Immature natural killer cell (primary cell): Measurements from ENCODE around the gene CIROP. TPM values are rescaled to one million over a fixed set of nuclear protein-coding genes. Genes with fewer than 3 reads are reported as not detected.

Experiments used
- DNase-seq, 3 donors: peaks; one replicate each; pipeline ENCODE4 v3.0.0; 2022; ENCODE audit warnings: mixed read lengths in 1 of 3
- H3K27ac Mint-ChIP-seq, 6 donors: one replicate each; pipeline ENCODE4 v1.8.0; 2020; ENCODE audit warnings: mixed read lengths in 6 of 6, mild to moderate bottlenecking in 5 of 6, inconsistent platforms in 4 of 6, moderate library complexity in 3 of 6
- H3K27me3 Mint-ChIP-seq, 3 donors: one replicate each; pipeline ENCODE4 v1.8.0; 2020 to 2021; ENCODE audit warnings: low read depth in 3 of 3, mild to moderate bottlenecking in 3 of 3, mixed read lengths in 3 of 3, moderate library complexity in 3 of 3, inconsistent platforms in 1 of 3
- H3K36me3 Mint-ChIP-seq, 3 donors: one replicate each; pipeline ENCODE4 v1.8.0; 2020; ENCODE audit warnings: mixed read lengths in 3 of 3, inconsistent platforms in 2 of 3, mild to moderate bottlenecking in 2 of 3
- H3K4me1 Mint-ChIP-seq, 2 donors: one replicate each; pipeline ENCODE4 v1.8.0; 2020; ENCODE audit warnings: inconsistent platforms in 2 of 2, mild to moderate bottlenecking in 2 of 2, mixed read lengths in 2 of 2, moderate library complexity in 1 of 2
- H3K4me3 Mint-ChIP-seq, 5 donors: one replicate each; pipeline ENCODE4 v1.8.0; 2020; ENCODE audit warnings: mild to moderate bottlenecking in 5 of 5, mixed read lengths in 5 of 5, inconsistent platforms in 3 of 5, moderate library complexity in 3 of 5
- H3K9me3 Mint-ChIP-seq, 6 donors: one replicate each; pipeline ENCODE4 v1.8.0; 2020; ENCODE audit warnings: mild to moderate bottlenecking in 6 of 6, mixed read lengths in 6 of 6, inconsistent platforms in 4 of 6, moderate library complexity in 3 of 6
- polyA plus RNA-seq, 3 donors: library from polyadenylated mRNA; unstranded; fragments of 300-500 nt; fragmentation: Illumina TruSeq; gene quantifications; one replicate each; pipeline ENCODE4 v1.2.3, GENCODE V29; 2021

Gene CIROP
- polyA plus RNA-seq, 3 donors from 2014 or later = not detected

DNA sequence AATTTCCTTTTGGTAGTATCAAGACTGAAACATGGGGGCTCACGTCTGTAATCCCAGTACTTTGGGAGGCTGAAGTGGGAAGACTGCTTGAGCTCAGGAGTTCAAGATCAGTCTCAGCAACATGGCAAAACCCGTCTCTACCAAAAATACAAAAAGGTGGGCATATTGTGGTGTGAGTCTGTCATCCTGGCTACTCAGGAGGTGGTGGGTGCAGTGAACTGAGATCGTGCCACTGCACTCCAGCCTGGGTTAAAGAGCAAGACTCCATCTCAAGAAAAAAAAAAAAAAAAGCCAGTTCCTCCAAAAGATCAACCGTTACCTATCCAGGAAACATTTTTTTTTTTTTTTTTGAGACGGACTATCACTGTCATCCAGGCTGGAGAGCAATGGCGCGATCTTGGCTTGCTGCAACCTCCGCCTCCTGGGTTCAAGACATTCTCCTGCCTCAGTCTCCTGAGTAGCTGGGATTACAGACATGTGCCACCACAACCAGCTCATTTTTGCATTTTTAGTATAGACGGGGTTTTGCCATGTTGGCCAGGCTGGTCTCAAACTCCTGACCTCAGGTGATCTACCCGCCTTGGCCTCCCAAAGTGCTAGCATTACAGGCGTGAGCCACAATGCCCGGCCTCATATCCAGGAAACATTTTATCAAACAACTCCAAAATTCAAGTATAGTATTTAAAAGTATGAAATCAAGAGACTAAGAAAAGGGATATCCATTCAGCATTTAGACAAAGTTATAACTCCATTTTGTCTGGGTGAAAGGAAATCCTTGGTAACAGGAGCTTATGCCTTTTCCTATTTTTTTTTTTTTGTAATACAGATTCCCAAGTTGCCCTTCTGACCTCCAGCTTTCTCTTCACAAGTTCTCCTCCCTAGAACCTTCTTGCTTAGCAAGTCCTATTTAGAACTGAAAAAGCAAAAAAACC is 13.2 kb downstream of the CIROP start:
- peaks cover 20 to 33% (median 27%) of the 10 kb centered on the region in 3 donors for H3K36me3 Mint-ChIP-seq
- no peak for DNase-seq
- no peaks in the 10 kb centered on the region for H3K27me3 Mint-ChIP-seq
- H3K4me1 Mint-ChIP-seq = peaks cover 9 to 32% of the 10 kb centered on the region in 2 donors
- H3K9me3 Mint-ChIP-seq = no peaks in the 10 kb centered on the region
- H3K4me3 Mint-ChIP-seq = no peak overlapping the region
- H3K27ac Mint-ChIP-seq = peak overlapping the region in 2 of 6 donors; percentile 20 to 21

- peaks cover 9 to 45% of the 10 kb centered on the region in 2 donors for H3K4me1 Mint-ChIP-seq
Measured at GRCh38 chr14:23090254-23090636, 14.5 kb downstream of the CIROP start.

GRCh38 chr14:23089498-23090253 is 15.1 kb downstream of the CIROP start:
- Mint-ChIP-seq H3K9me3 (no peaks in the 10 kb centered on the region), H3K36me3 (peaks cover 25 to 42% (median 37%) of the 10 kb centered on the region in 3 donors), H3K4me3 (no peak overlapping the region), H3K27ac (peak overlapping the region in 1 of 6 donors; percentile 9), H3K4me1 (peaks cover 9 to 49% of the 10 kb centered on the region in 2 donors), H3K27me3 (no peaks in the 10 kb centered on the region)
- DNase-seq = no peak

More at GRCh38 chr14:23090254-23090636, 14.5 kb downstream of the CIROP start:
- Mint-ChIP-seq H3K9me3 (no peaks in the 10 kb centered on the region), H3K4me3 (no peak overlapping the region), H3K27ac (peak overlapping the region in 2 of 6 donors; percentile 9 to 29), H3K27me3 (no peaks in the 10 kb centered on the region), H3K36me3 (peaks cover 24 to 36% (median 34%) of the 10 kb centered on the region in 3 donors)
- no peak for DNase-seq

- no peak for DNase-seq
- peaks cover 21 to 42% (median 34%) of the 10 kb centered on the region in 3 donors for H3K36me3 Mint-ChIP-seq
- H3K4me1 Mint-ChIP-seq = peaks cover 3 to 52% of the 10 kb centered on the region in 2 donors
- no peaks in the 10 kb centered on the region for H3K9me3 Mint-ChIP-seq
- H3K27ac Mint-ChIP-seq = no peak overlapping the region
- no peaks in the 10 kb centered on the region for H3K27me3 Mint-ChIP-seq
- no peak overlapping the region for H3K4me3 Mint-ChIP-seq
Measured at GRCh38 chr14:23086565-23086964, 18.2 kb downstream of the CIROP start.

DNA sequence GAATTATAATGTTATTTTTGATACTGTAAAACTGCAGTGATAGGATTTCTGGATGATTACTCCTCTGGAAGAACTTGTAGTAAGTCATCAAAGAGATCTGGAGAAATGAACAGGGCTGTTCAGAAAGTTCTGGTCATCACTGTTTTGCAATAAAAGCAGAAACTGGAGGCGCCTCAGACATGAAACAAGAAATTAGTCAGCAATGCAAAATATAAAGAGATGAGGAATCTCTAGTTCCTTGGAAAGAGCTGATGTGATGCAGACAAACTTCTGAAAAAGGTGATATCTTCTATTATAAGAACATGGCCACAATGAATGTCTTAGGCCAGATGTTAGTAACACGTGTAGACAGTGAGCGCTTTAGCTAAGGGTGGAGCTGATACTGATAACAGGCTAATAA is 19.3 kb downstream of the CIROP start:
- Mint-ChIP-seq H3K27me3 (no peaks in the 10 kb centered on the region), H3K36me3 (peaks cover 29 to 50% (median 40%) of the 10 kb centered on the region in 3 donors), H3K9me3 (no peaks in the 10 kb centered on the region), H3K4me1 (peaks cover 1 to 49% of the 10 kb centered on the region in 2 donors), H3K27ac (peak overlapping the region in 1 of 6 donors; percentile 17), H3K4me3 (no peak overlapping the region)
- no peak for DNase-seq

DNA sequence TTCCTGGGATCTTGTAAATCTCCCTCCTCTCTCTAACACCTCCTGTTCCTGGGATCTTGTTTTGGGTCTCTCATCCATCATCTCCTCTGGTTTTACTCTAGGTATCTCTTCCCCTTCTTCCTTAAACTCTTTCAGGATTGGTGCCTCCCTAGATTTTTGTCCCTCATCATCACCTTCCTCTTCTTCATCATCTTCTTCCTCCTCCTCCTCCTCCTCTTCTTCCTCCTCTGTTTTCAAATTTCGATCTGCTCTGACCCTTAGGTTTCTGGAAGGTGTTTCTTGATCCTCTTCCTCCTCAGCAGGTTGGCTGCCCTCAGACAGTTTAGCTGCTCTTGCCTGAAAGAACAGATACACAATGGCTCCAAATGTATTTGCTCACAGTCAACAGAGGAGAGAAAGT is 24.3 kb downstream of the CIROP start:
- peak overlapping the region in 1 of 6 donors; percentile 25 for H3K27ac Mint-ChIP-seq
- H3K4me3 Mint-ChIP-seq = no peak overlapping the region
- H3K36me3 Mint-ChIP-seq = peaks cover 33 to 56% (median 37%) of the 10 kb centered on the region in 3 donors

DNA sequence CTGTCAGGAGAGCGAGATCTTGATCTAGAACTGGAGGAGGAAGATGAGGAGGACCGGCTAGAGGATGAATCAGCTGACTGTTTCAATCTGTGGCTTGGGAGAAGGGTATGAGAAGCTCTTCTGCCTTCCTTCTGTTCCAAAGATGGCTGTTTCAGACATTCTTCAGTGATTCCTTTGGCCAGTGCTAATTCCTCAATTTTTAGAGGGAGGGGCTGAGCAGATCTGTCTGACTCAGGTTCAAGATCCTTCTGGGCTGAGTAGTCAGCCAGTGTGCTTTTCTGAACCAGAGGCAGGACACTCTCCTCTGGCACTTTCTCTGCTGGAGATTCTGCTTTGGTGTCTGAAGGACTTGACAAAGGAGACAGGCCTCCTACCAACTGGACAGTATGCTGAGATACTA is 25.1 kb downstream of the CIROP start:
- Mint-ChIP-seq H3K9me3 (no peaks in the 10 kb centered on the region), H3K4me1 (peaks cover 2 to 8% of the 10 kb centered on the region in 2 donors), H3K27ac (peak overlapping the region in 2 of 6 donors; percentile 40 to 83), H3K4me3 (no peak overlapping the region), H3K36me3 (peaks cover 32 to 52% (median 37%) of the 10 kb centered on the region in 3 donors), H3K27me3 (peaks cover 0 to 2% (median 0%) of the 10 kb centered on the region in 3 donors)
- no peak for DNase-seq

More for the DNA sequence above, 24.3 kb downstream of the CIROP start:
- Mint-ChIP-seq H3K4me1 (peaks cover 2 to 14% of the 10 kb centered on the region in 2 donors), H3K9me3 (no peaks in the 10 kb centered on the region), H3K27me3 (peaks cover 0 to 2% (median 0%) of the 10 kb centered on the region in 3 donors)
- no peak for DNase-seq

DNA sequence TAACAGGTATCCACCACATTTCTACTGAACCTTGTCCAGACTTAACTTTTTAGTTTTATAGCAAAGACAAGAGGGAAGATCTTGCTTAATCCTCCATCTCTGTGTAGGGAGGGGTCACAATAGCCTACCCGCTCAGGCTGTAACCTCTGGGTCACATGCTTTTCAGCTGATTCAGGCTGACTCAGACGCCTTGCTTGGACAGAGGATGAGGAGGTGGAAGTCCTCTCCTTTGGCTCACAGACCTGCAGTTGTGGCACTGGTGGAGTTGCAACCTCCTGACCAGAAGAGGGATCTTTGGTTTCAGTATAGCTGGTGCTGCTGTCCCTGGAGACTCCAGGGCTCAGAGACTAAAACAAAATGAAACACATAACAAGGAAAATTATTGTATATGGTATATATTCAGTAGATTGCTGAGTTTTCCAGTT is 26.1 kb downstream of the CIROP start:
- DNase-seq = no peak
- peaks cover 33 to 49% (median 34%) of the 10 kb centered on the region in 3 donors for H3K36me3 Mint-ChIP-seq
- peaks cover 2 to 4% of the 10 kb centered on the region in 2 donors for H3K4me1 Mint-ChIP-seq
- H3K27me3 Mint-ChIP-seq = peaks cover 0 to 2% (median 0%) of the 10 kb centered on the region in 3 donors
- H3K4me3 Mint-ChIP-seq = no peak overlapping the region
- H3K27ac Mint-ChIP-seq = no peak overlapping the region
- no peaks in the 10 kb centered on the region for H3K9me3 Mint-ChIP-seq

GRCh38 chr14:23077962-23078361 is 26.8 kb downstream of the CIROP start:
- no peak for DNase-seq
- peaks cover 0 to 2% (median 0%) of the 10 kb centered on the region in 3 donors for H3K27me3 Mint-ChIP-seq
- H3K9me3 Mint-ChIP-seq = no peaks in the 10 kb centered on the region
- no peak overlapping the region for H3K4me3 Mint-ChIP-seq
- peaks cover 2 to 4% of the 10 kb centered on the region in 2 donors for H3K4me1 Mint-ChIP-seq
- H3K27ac Mint-ChIP-seq = no peak overlapping the region
- H3K36me3 Mint-ChIP-seq = peaks cover 33 to 49% (median 34%) of the 10 kb centered on the region in 3 donors

DNA sequence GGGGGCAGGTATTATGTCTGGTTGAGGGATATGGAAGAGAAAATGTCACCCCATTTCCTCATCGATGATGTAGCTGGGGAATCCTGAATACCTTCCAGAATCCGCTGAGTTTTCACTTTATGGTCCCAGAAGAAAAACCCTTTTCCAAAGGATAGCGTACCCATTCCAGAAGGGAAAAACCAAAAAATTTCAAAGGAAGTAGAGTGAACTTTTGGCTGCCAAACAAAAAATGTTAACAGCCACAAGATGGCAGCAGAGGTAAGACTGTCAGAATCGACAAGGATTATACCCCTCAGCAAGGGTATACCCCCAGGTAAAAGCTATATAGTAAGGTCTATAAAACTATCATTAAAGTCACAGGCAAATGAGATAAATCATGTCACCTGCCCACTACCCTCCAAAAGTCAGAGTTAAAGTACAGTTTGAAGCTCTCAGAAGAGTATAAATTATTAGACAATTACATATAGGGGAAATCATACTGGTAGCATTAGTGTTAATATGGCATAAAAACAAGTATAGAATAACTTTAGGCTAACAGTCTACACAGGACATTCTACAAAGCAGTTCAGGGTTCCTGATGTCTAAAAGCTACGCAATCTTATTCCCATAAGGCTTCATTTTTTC is 27.9 kb downstream of the CIROP start:
- Mint-ChIP-seq H3K27ac (no peak overlapping the region), H3K27me3 (peaks cover 0 to 2% (median 0%) of the 10 kb centered on the region in 3 donors), H3K9me3 (no peaks in the 10 kb centered on the region), H3K4me3 (no peak overlapping the region), H3K36me3 (peaks cover 34 to 49% (median 37%) of the 10 kb centered on the region in 3 donors), H3K4me1 (peaks cover 5 to 9% of the 10 kb centered on the region in 2 donors)
- peak in 1 of 3 donors; percentile 33 for DNase-seq

- H3K36me3 Mint-ChIP-seq = peaks cover 21 to 31% (median 24%) of the 10 kb centered on the region in 3 donors
- no peak for DNase-seq
- peaks cover 22 to 28% of the 10 kb centered on the region in 2 donors for H3K4me1 Mint-ChIP-seq
- peaks cover 0 to 6% (median 0%) of the 10 kb centered on the region in 3 donors for H3K27me3 Mint-ChIP-seq
- H3K27ac Mint-ChIP-seq = no peak overlapping the region
- no peaks in the 10 kb centered on the region for H3K9me3 Mint-ChIP-seq
- no peak overlapping the region for H3K4me3 Mint-ChIP-seq
Measured at GRCh38 chr14:23074906-23075305, 29.9 kb downstream of the CIROP start.

GRCh38 chr14:23071921-23072539 is 32.8 kb downstream of the CIROP start:
- Mint-ChIP-seq H3K9me3 (no peaks in the 10 kb centered on the region), H3K36me3 (peaks cover 7 to 12% (median 9%) of the 10 kb centered on the region in 3 donors)

More at GRCh38 chr14:23071921-23072539, 32.8 kb downstream of the CIROP start:
- H3K27ac Mint-ChIP-seq = peak overlapping the region; percentile 84 to 94 (median 90)
- peaks cover 0 to 9% (median 0%) of the 10 kb centered on the region in 3 donors for H3K27me3 Mint-ChIP-seq
- DNase-seq = no peak
- peak overlapping the region; percentile 90 to 97 (median 91) for H3K4me3 Mint-ChIP-seq
- H3K4me1 Mint-ChIP-seq = peaks cover 33 to 35% of the 10 kb centered on the region in 2 donors
